ENCODE data around the gene ZYG11A.
A peak's percentile ranks its signal among the peaks of the same experiment; 100 is the strongest.

The ZYG11A gene

GRCh38 chr1:52920791-52921291, 78.3 kb downstream of the ZYG11A start:
- no peak for TF ChIP-seq CTCF (IDR thresholded peaks at IDR 0.05; ENCODE audit: poor library complexity, severe bottlenecking)
- Histone ChIP-seq H3K27me3 (ENCODE audit: insufficient read depth, poor library complexity, severe bottlenecking) (no peaks in the 10 kb centered on the region), H3K9me3 (ENCODE audit: severe bottlenecking) (no peaks in the 10 kb centered on the region), H3K36me3 (ENCODE audit: low read depth) (no peaks in the 10 kb centered on the region), H3K4me1 (ENCODE audit: insufficient read depth, poor library complexity, severe bottlenecking) (no peaks in the 10 kb centered on the region), H3K4me3 (ENCODE audit: severe bottlenecking) (peak overlapping the region; percentile 58), H3K27ac (ENCODE audit: poor library complexity, severe bottlenecking) (peak overlapping the region; percentile 15)
- DNase-seq (ENCODE audit: low spot score) = no peak
- ATAC-seq (ENCODE audit: low read depth) = peak; percentile 54

- no peak for ATAC-seq (ENCODE audit: low read depth)
- H3K27ac ChIP-seq (ENCODE audit: poor library complexity, severe bottlenecking) = no peak overlapping the region
- no peaks in the 10 kb centered on the region for H3K27me3 ChIP-seq (ENCODE audit: insufficient read depth, poor library complexity, severe bottlenecking)
- DNase-seq (ENCODE audit: low spot score) = no peak
- H3K4me1 ChIP-seq (ENCODE audit: insufficient read depth, poor library complexity, severe bottlenecking) = no peaks in the 10 kb centered on the region
- H3K36me3 ChIP-seq (ENCODE audit: low read depth) = no peaks in the 10 kb centered on the region
- no peak overlapping the region for H3K4me3 ChIP-seq (ENCODE audit: severe bottlenecking)
- no peaks in the 10 kb centered on the region for H3K9me3 ChIP-seq (ENCODE audit: severe bottlenecking)
- TF ChIP-seq CTCF (IDR thresholded peaks at IDR 0.05; ENCODE audit: poor library complexity, severe bottlenecking) = no peak
These were observed 83.0 kb downstream of the ZYG11A start for GRCh38 chr1:52925571-52926005.

- ATAC-seq (ENCODE audit: low read depth) (no peak), DNase-seq (ENCODE audit: low spot score) (no peak)
- no peaks in the 10 kb centered on the region for H3K36me3 ChIP-seq (ENCODE audit: low read depth)
- no peaks in the 10 kb centered on the region for H3K27me3 ChIP-seq (ENCODE audit: insufficient read depth, poor library complexity, severe bottlenecking)
- no peaks in the 10 kb centered on the region for H3K4me1 ChIP-seq (ENCODE audit: insufficient read depth, poor library complexity, severe bottlenecking)
- no peaks in the 10 kb centered on the region for H3K9me3 ChIP-seq (ENCODE audit: severe bottlenecking)
- no peak overlapping the region for H3K27ac ChIP-seq (ENCODE audit: poor library complexity, severe bottlenecking)
- H3K4me3 ChIP-seq (ENCODE audit: severe bottlenecking) = peak overlapping the region; percentile 58
- no peak for TF ChIP-seq CTCF (IDR thresholded peaks at IDR 0.05; ENCODE audit: poor library complexity, severe bottlenecking)
These were observed 84.3 kb downstream of the ZYG11A start for GRCh38 chr1:52926864-52927211.

GRCh38 chr1:52927212-52928014, 84.9 kb downstream of the ZYG11A start, which contains the start of gene SCP2:
Gene SCP2, plus strand, starts transcription at chr1:52927276. Its CDS starts 121 bp downstream, at chr1:52927397.
- H3K4me3 ChIP-seq (ENCODE audit: severe bottlenecking) = peak within 1 kb of the TSS; percentile 58
- no peak for TF ChIP-seq CTCF (IDR thresholded peaks at IDR 0.05; ENCODE audit: poor library complexity, severe bottlenecking)

GRCh38 chr1:52928015-52928404, 85.5 kb downstream of the ZYG11A start:
- no peak for DNase-seq (ENCODE audit: low spot score)
- no peak for TF ChIP-seq CTCF (IDR thresholded peaks at IDR 0.05; ENCODE audit: poor library complexity, severe bottlenecking)
- ATAC-seq (ENCODE audit: low read depth) = peak; percentile 47
- Histone ChIP-seq H3K9me3 (ENCODE audit: severe bottlenecking) (no peaks in the 10 kb centered on the region), H3K36me3 (ENCODE audit: low read depth) (no peaks in the 10 kb centered on the region), H3K27ac (ENCODE audit: poor library complexity, severe bottlenecking) (no peak overlapping the region), H3K27me3 (ENCODE audit: insufficient read depth, poor library complexity, severe bottlenecking) (no peaks in the 10 kb centered on the region), H3K4me3 (ENCODE audit: severe bottlenecking) (peak overlapping the region; percentile 58), H3K4me1 (ENCODE audit: insufficient read depth, poor library complexity, severe bottlenecking) (no peaks in the 10 kb centered on the region)

More at GRCh38 chr1:52927212-52928014, 84.9 kb downstream of the ZYG11A start, which contains the start of gene SCP2:
- DNase-seq (ENCODE audit: low spot score) (no peak), ATAC-seq (ENCODE audit: low read depth) (peak; percentile 86)
- Histone ChIP-seq H3K27me3 (ENCODE audit: insufficient read depth, poor library complexity, severe bottlenecking) (no peaks in the 10 kb centered on the region), H3K9me3 (ENCODE audit: severe bottlenecking) (no peaks in the 10 kb centered on the region), H3K4me1 (ENCODE audit: insufficient read depth, poor library complexity, severe bottlenecking) (no peaks in the 10 kb centered on the region), H3K36me3 (ENCODE audit: low read depth) (no peaks in the 10 kb centered on the region), H3K27ac (ENCODE audit: poor library complexity, severe bottlenecking) (no peak within 1 kb of the TSS)

All from RWPE2 (cell line).